ENCODE measurements around the gene IQSEC1. TPM values are rescaled to one million over a fixed set of nuclear protein-coding genes. Genes with fewer than 3 reads are reported as not detected.

Gene IQSEC1
- polyA plus RNA-seq, result 10 to 100 TPM in 2 of 3 donors, 1 to 10 TPM in 1; 9.5 to 36.8 (median 26.8) TPM

DNA sequence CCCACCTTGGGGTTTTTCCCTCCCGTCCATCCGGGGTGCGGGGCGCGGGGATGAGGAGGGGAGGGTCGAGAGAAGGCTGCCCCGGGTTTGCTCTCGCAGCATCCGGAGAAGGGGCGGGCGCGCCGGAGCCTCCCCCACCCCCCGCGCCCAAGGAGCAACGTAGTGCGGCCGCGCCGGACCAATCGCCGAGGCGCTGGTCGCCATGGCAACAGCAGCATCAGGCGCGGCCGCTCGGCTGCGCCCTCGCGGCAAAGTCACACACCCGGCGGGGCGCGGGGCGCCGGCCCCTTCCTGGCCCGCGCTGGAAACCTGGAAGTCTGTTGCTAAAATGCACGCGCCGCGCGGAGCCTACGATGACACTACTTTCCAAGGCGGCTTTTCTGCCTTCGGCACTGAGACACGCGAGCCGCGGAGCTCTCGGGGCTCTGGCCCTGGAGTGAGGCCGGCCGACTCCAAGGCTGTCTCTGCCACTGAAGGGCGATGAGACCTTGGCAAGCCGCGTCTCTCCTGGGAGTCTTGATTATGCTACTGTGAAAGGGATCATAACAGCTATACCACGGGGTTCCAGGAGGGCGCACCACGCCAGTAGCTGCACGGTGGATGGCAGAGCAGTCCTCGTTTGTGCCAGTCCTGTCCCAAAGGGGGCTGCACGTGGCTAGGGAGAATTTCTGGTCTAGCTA, at the start of gene IQSEC1:
Gene IQSEC1, minus strand, starts transcription at position 104 of the 680 bp plus-strand sequence. CDS start 415 bp downstream, outside the sequence.
- no peak within 1 kb of the TSS for H3K27ac ChIP-seq (ENCODE audit: low read depth, low read length)
- WGBS, 3 donors, result 8 to 11% (median 10%) methylated on average over 47 to 63 of the region's 63 CpGs

DNA sequence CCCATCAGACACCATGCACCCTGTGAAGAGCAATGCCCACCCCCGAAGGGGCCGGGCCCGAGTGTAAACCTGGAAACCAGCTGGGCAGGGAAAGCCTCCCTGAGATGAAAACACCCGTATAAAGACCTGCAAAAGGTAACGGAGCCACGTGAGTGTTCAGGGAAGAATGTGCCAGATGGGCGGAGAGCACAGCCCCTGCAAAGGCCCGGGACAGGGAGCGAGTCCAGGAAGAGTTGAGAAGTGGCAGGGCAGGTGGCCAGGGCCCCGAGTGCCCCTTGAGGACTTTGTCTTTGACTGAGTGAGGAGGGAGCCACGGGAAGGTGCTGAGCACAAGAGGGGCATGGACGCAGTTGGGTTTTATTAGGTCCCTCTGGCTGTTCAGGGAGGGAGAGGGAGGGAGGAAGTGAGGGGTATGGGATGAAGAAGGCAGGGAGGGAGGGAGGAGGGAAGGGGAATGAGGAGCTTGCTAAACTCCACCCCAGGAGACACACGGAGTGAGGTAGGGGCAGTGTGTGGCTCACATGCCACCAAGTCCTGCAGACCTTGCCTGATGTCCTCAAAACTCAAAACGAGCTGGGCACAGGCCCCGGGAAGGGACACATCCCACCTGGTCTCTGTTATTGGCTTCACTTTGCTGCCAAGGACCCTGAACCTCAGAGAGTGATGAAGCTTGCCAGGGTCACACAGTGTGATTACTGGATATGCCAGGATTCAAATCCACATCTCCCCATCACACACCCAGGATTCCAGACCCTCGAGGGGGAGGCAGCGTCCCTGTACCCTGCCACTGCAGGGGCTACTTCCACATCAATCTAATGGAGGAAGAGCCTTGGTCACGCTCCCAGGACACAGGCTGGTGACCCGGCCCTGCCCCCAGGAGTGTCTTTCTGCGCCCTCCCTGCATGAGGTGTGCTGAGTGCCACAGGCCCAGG, 49.1 kb upstream of the IQSEC1 start:
- 72 to 73% (median 72%) methylated on average over 20 of the region's 20 CpGs for WGBS, 3 donors
- H3K27ac ChIP-seq (ENCODE audit: low read depth, low read length), result no peak overlapping the region

DNA sequence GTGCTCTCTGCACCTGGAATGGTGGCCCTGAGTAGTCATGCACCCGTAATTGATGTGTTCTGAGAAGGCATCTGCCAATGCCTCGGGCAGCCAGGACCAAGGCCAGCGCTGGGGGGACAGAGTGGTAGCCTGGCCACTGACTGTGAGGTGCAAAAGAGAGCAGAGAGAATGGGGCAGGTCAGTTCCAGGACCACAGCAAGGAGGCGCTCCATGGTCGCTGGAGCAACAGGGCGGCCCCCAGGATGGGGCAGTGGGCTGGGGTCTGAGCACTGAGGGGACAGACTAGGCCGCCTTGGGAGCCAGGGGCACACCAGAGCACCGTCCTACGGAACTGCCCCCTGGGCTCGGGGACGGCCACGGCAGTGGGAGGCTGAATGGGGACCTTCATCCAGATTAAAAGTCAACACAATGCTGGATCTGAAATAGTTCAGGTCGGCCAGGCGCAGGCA, 48.3 kb upstream of the IQSEC1 start:
- no peak overlapping the region for H3K27ac ChIP-seq (ENCODE audit: low read depth, low read length)
- WGBS, 3 donors, result 90 to 91% (median 90%) methylated on average over 14 of the region's 14 CpGs

GRCh38 chr3:13120928-13121552, 47.8 kb upstream of the IQSEC1 start:
- 86 to 93% (median 89%) methylated on average over 16 of the region's 16 CpGs for WGBS, 3 donors
- no peak overlapping the region for H3K27ac ChIP-seq (ENCODE audit: low read depth, low read length)

- 80 to 85% (median 84%) methylated on average over 14 of the region's 14 CpGs for WGBS, 3 donors
- no peak overlapping the region for H3K27ac ChIP-seq (ENCODE audit: low read depth, low read length)
These were observed 47.2 kb upstream of the IQSEC1 start for GRCh38 chr3:13120289-13120927.

- 59 to 70% (median 62%) methylated on average over 17 of the region's 17 CpGs for WGBS, 3 donors
- H3K27ac ChIP-seq (ENCODE audit: low read depth, low read length), result no peak overlapping the region
These were observed 46.4 kb upstream of the IQSEC1 start for GRCh38 chr3:13119471-13120220.

- no peak overlapping the region for H3K27ac ChIP-seq (ENCODE audit: low read depth, low read length)
- WGBS, 3 donors, result 69 to 86% (median 84%) methylated on average over 8 of the region's 8 CpGs
These were observed 43.2 kb upstream of the IQSEC1 start for GRCh38 chr3:13116426-13116825.

DNA sequence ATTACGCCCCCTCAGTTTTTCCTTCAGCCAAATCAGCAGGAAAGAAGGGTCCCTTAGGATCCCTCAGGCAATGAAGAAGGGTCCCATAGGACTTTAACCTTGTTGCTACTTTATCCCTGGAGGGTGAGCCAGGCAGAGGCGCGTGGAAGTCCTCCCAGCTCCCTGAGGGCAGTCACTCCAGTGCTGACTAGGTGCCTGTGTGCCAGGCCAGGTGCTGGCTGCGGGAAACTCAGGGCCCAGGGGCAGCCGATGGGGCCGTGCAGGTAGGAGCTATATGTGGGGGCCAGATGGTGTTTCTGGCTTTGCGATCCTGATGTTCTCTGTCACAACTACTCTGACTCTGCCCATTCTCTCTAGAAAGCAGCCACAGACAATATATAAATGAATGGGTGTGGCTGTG, 42.8 kb upstream of the IQSEC1 start:
- H3K27ac ChIP-seq (ENCODE audit: low read depth, low read length), result no peak overlapping the region
- whole genome bisulfite sequencing, 3 donors, result 81 to 94% (median 93%) methylated on average over 7 of the region's 7 CpGs

DNA sequence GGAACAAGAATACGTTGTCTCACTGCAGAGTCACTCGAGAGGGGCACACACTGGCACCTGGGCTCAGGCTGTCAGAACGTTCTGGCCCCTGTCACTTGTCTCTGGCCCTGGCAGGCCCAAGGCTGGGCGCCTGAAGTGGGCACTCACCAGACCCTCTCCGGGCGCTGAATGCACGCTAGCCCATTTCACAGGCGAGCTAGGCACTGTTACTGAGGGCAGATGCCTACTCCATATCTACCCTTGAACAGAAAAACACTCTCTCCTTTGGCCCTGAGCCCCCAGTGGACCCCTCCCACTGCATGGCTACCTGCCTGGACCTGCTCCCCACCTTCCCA, 42.3 kb upstream of the IQSEC1 start:
- 87 to 90% (median 87%) methylated on average over 8 of the region's 8 CpGs for WGBS, 3 donors
- no peak overlapping the region for H3K27ac ChIP-seq (ENCODE audit: low read depth, low read length)

DNA sequence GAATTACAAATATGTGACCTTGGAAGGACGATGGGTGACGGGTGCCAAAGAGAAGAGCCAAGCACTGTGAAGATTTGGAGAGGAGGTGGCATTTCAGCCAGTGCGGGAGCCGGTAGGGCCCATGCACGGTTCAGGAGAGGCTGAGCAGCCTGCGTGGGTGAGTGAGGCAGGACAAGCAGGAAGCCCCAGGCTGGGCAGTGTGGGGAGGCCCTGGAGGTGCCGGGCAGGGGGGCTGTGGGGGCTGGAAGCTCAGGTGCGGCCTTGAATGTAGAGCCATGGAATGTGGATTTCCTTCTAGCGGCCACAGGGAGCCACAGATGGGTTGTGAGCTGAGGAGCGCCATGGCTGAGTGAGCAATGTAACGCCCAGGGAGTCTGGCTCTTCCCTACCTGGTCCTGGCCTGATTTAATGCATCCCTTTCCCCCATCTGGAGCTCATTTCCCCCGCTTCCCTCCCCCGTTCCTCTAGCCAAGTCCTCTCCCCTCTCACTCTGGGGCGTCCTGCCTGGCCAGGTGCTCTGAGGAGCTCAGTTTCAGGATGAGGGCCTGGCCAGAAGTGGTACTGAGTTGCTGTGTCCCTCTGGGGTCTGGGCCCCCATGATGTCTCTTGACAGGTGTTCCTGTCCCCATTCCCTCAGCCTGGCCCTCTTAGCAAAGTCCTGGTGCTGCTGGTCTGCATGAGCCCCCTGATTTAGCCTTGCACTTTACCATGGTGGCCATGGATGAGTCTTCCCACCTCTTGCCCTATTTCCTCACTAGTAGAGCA, 41.8 kb upstream of the IQSEC1 start:
- WGBS, 3 donors, result 73 to 76% (median 74%) methylated on average over 14 of the region's 14 CpGs
- no peak overlapping the region for H3K27ac ChIP-seq (ENCODE audit: low read depth, low read length)

DNA sequence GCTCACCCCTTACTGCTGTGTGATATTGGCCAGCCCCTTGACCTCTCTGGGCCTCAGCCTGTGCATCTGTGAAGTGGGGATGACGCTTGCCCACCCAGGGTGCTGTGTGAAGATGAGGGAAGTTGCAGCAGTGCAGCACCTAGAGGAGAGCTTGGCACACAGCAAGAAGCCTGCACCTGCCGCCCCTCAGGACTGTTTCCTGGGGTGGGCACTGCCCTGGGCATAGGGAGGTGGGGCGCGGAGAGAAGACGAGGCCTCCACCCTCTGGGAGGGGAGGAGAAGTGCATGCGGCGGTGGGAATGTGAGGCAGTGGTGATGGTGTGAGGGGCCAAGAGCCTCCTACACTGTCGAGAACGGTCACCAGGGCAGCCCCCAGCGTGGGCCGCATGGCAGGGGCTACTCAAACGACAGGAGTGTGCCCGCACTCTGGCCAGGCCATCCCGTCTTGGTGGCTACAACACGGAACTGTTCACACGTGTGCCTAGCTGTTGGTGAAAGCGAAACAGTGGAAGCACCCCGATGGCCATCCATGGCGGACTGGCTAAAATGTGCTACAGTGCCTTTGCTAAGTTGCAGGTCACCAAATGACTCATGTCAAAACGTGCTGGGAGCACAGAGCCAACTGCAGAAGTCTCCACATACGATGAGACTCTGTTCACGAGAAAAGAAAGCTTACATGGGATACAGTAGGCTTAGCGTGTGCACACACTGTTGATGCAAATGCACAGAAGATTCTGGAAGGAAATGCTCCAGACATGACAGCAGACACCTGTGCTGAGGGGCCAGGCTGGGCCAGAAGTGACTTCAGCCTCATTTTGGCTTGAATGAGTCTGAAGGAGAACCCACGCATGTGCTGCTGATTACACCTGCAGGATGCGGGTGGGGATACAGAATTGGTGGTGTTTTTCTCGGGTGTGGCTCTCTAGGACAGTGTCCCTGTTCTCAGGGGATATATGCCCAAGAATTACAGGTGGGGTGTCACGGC, 40.4 kb upstream of the IQSEC1 start:
- 81 to 84% (median 82%) methylated on average over 27 of the region's 27 CpGs for WGBS, 3 donors
- H3K27ac ChIP-seq (ENCODE audit: low read depth, low read length), result no peak overlapping the region

- 70 to 82% (median 75%) methylated on average over 16 of the region's 16 CpGs for WGBS, 3 donors
These were observed 39.5 kb upstream of the IQSEC1 start for GRCh38 chr3:13112521-13113345.

DNA sequence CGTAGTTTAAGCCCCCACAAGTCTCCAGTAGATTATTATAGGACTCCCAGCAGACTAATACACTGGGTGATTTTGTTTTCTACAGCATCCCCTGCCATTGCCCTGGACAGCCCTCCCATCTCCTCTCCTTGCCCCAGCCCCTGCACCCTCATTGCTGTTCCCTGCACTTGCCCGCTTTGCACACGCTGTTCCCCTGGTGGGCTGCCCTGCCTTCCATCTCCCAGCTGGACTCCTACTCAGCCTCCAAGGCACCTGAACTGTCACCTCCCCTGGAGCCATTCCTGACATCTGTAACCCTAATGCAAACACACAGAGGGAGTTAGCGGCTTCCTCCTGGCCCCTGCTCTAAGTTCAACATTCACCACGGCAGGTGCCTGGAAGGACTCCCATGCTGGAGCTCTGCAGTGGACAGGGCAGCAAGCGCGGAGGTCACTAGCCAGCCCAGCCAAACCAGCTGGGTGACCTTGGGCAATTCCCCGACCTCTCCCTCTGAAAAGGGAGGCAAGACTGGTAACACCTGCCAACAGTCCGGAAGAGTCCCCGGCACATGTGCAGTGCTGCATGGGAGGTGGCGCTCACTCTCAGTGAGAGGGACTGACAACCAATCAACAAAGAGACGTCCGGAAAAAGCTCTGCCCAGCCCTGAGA, 38.8 kb upstream of the IQSEC1 start:
- no peak overlapping the region for H3K27ac ChIP-seq (ENCODE audit: low read depth, low read length)

More at GRCh38 chr3:13112521-13113345, 39.5 kb upstream of the IQSEC1 start:
- H3K27ac ChIP-seq (ENCODE audit: low read depth, low read length), result no peak overlapping the region

GRCh38 chr3:13111173-13111872, 38.1 kb upstream of the IQSEC1 start:
- no peak overlapping the region for H3K27ac ChIP-seq (ENCODE audit: low read depth, low read length)
- 32 to 53% (median 45%) methylated on average over 9 of the region's 9 CpGs for WGBS, 3 donors

More for the DNA sequence above, 38.8 kb upstream of the IQSEC1 start:
- whole genome bisulfite sequencing, 3 donors, result 29 to 76% (median 70%) methylated on average over 13 of the region's 13 CpGs

All from adipose tissue (tissue), 3 donors.